ENCODE measurements around the gene ZBP1.

- TF ChIP-seq, protein P1, sequence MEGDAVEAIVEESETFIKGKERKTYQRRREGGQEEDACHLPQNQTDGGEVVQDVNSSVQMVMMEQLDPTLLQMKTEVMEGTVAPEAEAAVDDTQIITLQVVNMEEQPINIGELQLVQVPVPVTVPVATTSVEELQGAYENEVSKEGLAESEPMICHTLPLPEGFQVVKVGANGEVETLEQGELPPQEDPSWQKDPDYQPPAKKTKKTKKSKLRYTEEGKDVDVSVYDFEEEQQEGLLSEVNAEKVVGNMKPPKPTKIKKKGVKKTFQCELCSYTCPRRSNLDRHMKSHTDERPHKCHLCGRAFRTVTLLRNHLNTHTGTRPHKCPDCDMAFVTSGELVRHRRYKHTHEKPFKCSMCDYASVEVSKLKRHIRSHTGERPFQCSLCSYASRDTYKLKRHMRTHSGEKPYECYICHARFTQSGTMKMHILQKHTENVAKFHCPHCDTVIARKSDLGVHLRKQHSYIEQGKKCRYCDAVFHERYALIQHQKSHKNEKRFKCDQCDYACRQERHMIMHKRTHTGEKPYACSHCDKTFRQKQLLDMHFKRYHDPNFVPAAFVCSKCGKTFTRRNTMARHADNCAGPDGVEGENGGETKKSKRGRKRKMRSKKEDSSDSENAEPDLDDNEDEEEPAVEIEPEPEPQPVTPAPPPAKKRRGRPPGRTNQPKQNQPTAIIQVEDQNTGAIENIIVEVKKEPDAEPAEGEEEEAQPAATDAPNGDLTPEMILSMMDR (IDR thresholded peaks at IDR 0.05), result no peak
- no peak for TF ChIP-seq POLR2A (IDR thresholded peaks at IDR 0.05)
Measured at GRCh38 chr20:57669632-57670031, 49.4 kb upstream of the ZBP1 start.
